Measurements from ENCODE around the gene SMARCAD1. TPM values are rescaled to one million over a fixed set of nuclear protein-coding genes. Genes with fewer than 3 reads are reported as not detected.

Gene SMARCAD1
- total and polyA plus RNA-seq, 9 of the 15 experiments (the other 6 are each of a cell fraction or from before 2014, with no cell fraction given), result 11.2 to 52.2 (median 34.6) TPM

DNA sequence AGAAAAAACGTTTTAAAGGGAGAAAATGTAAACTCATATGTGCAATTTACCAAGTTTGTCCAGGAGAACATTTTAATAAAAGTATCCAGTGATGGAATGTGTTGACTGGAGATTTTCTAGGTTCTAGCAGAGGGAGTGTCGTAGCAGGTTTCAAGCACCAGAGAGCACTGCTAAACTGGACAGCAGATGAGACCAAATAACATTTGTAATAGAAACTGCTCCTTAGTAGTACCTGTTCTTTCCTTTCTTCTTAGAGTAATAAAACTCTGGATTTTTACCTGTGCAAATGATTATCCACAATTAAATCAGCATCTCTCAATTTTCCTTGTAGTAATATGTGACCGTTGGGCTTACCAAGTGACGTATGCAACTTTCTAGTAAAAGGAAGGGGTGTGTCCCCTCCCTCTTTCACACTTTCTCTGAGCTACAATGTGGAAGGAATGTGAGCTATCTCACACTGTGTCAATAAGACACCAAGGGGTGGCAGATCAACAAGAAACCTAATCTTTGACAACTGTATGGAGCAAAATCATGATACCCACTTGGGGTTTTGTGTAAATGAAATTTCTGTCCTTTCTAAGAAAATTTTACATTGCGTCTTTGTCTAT is 125.4 kb downstream of the SMARCAD1 start (continued):
- no peak for TF ChIP-seq JUND (IDR thresholded peaks at IDR 0.05; ENCODE audit: borderline replicate concordance, low read depth, low read length)
- TF ChIP-seq JUND (tag; IDR thresholded peaks at IDR 0.05; ENCODE audit: borderline replicate concordance, low read depth, low read length), result peak; percentile 24; the same call in 1 of the 3 replicates

DNA sequence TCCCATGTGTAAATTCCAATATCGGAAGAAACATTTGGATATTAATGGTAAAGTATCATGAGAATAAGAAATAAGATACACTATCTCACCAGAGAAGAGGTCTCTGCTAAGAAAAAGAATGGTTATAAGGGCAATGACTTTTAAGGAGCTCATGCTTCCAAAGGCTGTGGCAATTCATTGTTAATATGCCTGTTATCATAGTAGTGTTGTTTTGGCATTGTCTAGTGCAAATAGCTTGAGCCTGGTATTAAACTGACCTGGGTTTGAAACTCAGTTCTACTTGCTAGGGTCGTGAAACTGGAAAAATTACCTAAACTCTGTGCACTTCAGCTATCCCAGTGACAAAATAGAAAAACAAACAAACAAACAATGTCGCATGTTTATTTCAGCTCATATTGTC is 126.2 kb downstream of the SMARCAD1 start:
- Histone ChIP-seq H3K4me2 (ENCODE audit: insufficient read depth, low read length) (no peak overlapping the region), H4K20me1 (replicated peaks; ENCODE audit: control insufficient read depth, insufficient read depth, low read length) (no peaks in the 10 kb centered on the region), H3K9ac (ENCODE audit: insufficient read depth in 1 of 2, low read depth in 2 of 2, low read length in 2 of 2) (no peak overlapping the region; a peak in 1 of 4 replicates), H3K9me3 (replicated peaks; ENCODE audit: control insufficient read depth, insufficient read depth, low read depth, low read length) (no peaks in the 10 kb centered on the region), H3K79me2 (ENCODE audit: control insufficient read depth, insufficient read depth, low read length) (no peaks in the 10 kb centered on the region), H3K4me1 (replicated peaks in 1 of 2; ENCODE audit: control insufficient read depth in 2 of 2, insufficient read depth in 2 of 2, low read length in 2 of 2) (peaks cover 1 to 3% of the 10 kb centered on the region in 2 experiments; a peak in 2 of 5 replicates), H3K4me3 (no peak overlapping the region), H2AFZ (ENCODE audit: low read depth, low read length) (peak overlapping the region; percentile 24; the same call in 1 of the 2 replicates), H3K9me1 (ENCODE audit: control insufficient read depth, insufficient read depth, low read length) (no peaks in the 10 kb centered on the region), H3K27ac (ENCODE audit: extremely low read depth, low read depth, low read length) (no peak overlapping the region), H3K27me3 (ENCODE audit: control insufficient read depth in 2 of 2, insufficient read depth in 2 of 2, low read length in 2 of 2) (no peaks in the 10 kb centered on the region; a peak in 1 of 5 replicates), H3K36me3 (ENCODE audit: control insufficient read depth, insufficient read depth, low read length) (no peaks in the 10 kb centered on the region)
- ATAC-seq (no peak), FAIRE-seq (no peak), DNase-seq (ENCODE audit: extremely low read depth in 1 of 4, low spot score in 3 of 4) (no peak)
- POLR2A ChIA-PET, result interaction anchor here (0.9 kb wide), 1 partner anchor 130 kb away, joined by 3 read pairs; no protein-coding TSS in a partner anchor
- CTCF ChIA-PET (ENCODE audit: low intra/inter-chr PET ratio), result interaction anchor here (1.6 kb wide), 1 partner anchor 57 kb away, joined by 6 read pairs; no protein-coding TSS in a partner anchor
- WGBS (ENCODE audit: insufficient coverage, low coverage, missing lambda C conversion rate), result 56% methylated on average over 3 of the region's 3 CpGs
- in situ Hi-C loops (cut with MboI) (no loop called here), intact Hi-C loops (cut with micrococcal nuclease) (loop anchor here (1.0 to 5.0 kb wide), 3 partner anchors 57 to 262 kb away; no protein-coding TSS in a partner anchor)
- BruUV-seq (replicated peaks), result no TSS peak
- TF ChIP-seq MTF1 (CRISPR knock-in tag; IDR thresholded peaks at IDR 0.05; ENCODE audit: borderline replicate concordance) (no peak), ZNF431 (CRISPR knock-in tag; IDR thresholded peaks at IDR 0.05) (no peak), NUFIP1 (IDR thresholded peaks at IDR 0.05; ENCODE audit: partially characterized antibody) (no peak), FIP1L1 (IDR thresholded peaks at IDR 0.05; ENCODE audit: low read depth, low read length, poor library complexity, severe bottlenecking) (no peak), ZC3H11A (IDR thresholded peaks at IDR 0.05; ENCODE audit: low read depth, low read length) (no peak), PTBP1 (IDR thresholded peaks at IDR 0.05; ENCODE audit: low read depth, low read length) (no peak), KDM1A (IDR thresholded peaks at IDR 0.05) (no peak), ZFPM2 (CRISPR knock-in tag; IDR thresholded peaks at IDR 0.05) (no peak), NBN (IDR thresholded peaks at IDR 0.05; ENCODE audit: low read depth) (no peak), MXI1 (IDR thresholded peaks at IDR 0.05; ENCODE audit: low read depth, low read length) (no peak), ZNF174 (CRISPR knock-in tag; IDR thresholded peaks at IDR 0.05) (no peak), GATA2 (CRISPR knock-in tag; IDR thresholded peaks at IDR 0.05) (no peak), PHB (CRISPR knock-in tag; IDR thresholded peaks at IDR 0.05) (no peak), TAF1 (IDR thresholded peaks at IDR 0.05; ENCODE audit: control insufficient read depth, extremely low read depth, insufficient read depth, low read length, severe bottlenecking) (no peak)
- TF ChIP-seq, protein P1, sequence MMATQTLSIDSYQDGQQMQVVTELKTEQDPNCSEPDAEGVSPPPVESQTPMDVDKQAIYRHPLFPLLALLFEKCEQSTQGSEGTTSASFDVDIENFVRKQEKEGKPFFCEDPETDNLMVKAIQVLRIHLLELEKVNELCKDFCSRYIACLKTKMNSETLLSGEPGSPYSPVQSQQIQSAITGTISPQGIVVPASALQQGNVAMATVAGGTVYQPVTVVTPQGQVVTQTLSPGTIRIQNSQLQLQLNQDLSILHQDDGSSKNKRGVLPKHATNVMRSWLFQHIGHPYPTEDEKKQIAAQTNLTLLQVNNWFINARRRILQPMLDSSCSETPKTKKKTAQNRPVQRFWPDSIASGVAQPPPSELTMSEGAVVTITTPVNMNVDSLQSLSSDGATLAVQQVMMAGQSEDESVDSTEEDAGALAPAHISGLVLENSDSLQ (IDR thresholded peaks at IDR 0.05), result no peak
- TF ChIP-seq, protein P2, sequence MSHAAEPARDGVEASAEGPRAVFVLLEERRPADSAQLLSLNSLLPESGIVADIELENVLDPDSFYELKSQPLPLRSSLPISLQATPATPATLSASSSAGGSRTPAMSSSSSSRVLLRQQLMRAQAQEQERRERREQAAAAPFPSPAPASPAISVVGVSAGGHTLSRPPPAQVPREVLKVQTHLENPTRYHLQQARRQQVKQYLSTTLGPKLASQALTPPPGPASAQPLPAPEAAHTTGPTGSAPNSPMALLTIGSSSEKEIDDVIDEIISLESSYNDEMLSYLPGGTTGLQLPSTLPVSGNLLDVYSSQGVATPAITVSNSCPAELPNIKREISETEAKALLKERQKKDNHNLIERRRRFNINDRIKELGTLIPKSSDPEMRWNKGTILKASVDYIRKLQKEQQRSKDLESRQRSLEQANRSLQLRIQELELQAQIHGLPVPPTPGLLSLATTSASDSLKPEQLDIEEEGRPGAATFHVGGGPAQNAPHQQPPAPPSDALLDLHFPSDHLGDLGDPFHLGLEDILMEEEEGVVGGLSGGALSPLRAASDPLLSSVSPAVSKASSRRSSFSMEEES (CRISPR knock-in tag; IDR thresholded peaks at IDR 0.05), result no peak
- TF ChIP-seq, protein P3, sequence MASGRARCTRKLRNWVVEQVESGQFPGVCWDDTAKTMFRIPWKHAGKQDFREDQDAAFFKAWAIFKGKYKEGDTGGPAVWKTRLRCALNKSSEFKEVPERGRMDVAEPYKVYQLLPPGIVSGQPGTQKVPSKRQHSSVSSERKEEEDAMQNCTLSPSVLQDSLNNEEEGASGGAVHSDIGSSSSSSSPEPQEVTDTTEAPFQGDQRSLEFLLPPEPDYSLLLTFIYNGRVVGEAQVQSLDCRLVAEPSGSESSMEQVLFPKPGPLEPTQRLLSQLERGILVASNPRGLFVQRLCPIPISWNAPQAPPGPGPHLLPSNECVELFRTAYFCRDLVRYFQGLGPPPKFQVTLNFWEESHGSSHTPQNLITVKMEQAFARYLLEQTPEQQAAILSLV (tag; IDR thresholded peaks at IDR 0.05), result no peak

All from K562 (cell line).